GM20000 (cell line): ENCODE measurements around the gene EXOC1.

ENCODE experiments used
- DNase-seq: peaks from one replicate; pipeline ENCODE4 v3.0.0; 2012; ENCODE audit warnings: low spot score
- TF ChIP-seq, protein P1 (sequence below): IDR thresholded peaks from 2 replicates; pipeline ENCODE4 v1.5.1; 2012; ENCODE audit warnings: mild to moderate bottlenecking, control low read depth; ENCODE audit errors: extremely low read depth, missing control alignments

The EXOC1 gene

DNA sequence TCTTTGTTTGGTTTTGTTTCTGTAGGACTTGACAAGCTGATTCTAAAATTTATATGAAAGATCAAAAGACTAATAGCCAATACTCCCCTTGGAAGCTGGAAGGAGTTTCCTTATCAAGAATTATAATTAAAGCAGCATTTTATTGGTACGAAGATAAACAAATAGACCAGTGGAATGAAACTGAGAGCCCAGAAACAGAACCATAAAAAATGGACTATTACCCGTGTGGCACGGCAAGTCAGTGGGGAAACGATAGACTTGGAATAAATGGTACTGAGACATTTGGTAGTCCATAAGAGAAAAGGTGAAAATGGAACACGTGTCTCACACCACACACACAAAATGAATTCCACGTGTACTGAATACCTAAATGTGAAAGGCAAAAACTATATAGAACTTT is 52.9 kb downstream of the EXOC1 start:
- TF ChIP-seq, protein P1, sequence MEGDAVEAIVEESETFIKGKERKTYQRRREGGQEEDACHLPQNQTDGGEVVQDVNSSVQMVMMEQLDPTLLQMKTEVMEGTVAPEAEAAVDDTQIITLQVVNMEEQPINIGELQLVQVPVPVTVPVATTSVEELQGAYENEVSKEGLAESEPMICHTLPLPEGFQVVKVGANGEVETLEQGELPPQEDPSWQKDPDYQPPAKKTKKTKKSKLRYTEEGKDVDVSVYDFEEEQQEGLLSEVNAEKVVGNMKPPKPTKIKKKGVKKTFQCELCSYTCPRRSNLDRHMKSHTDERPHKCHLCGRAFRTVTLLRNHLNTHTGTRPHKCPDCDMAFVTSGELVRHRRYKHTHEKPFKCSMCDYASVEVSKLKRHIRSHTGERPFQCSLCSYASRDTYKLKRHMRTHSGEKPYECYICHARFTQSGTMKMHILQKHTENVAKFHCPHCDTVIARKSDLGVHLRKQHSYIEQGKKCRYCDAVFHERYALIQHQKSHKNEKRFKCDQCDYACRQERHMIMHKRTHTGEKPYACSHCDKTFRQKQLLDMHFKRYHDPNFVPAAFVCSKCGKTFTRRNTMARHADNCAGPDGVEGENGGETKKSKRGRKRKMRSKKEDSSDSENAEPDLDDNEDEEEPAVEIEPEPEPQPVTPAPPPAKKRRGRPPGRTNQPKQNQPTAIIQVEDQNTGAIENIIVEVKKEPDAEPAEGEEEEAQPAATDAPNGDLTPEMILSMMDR: no peak
- DNase-seq: no peak

DNA sequence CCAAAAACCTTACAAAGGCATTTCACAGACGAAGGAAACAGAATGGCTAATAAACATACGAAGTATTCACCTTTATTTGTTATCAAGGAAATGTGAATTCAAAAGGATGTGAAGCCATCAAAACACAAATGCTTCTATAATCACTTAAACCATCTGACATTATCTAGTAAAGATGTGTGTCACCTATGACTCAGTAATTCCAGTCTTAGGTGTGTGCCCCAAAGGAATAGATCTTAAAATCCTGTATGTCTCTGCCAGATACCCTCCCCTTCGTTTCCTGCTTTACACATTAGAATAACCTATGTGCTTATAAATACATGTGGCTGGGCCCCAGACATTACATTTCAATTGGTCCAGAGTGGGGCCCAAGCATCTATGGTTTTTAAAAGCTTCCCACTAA is 53.5 kb downstream of the EXOC1 start:
- no peak for DNase-seq
- TF ChIP-seq, protein P1: no peak

DNA sequence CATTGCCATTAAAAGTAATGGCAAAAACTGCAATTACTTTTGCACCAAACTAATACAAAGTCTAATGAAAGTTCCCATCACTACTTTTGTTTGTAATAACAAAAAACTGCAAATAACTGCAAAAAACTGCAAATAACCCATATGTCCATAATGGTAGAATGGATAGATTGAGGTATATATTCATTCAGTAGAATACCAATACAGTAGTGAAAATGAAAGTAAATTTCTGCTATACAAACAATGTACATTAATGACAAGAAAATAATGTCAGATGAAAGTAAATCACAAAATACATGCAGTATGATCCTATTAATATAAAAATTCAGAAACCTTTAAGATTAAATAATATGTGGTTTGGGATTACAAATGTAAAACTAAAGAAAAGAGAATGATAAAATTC is 54.0 kb downstream of the EXOC1 start:
- TF ChIP-seq, protein P1: no peak
- no peak for DNase-seq

DNA sequence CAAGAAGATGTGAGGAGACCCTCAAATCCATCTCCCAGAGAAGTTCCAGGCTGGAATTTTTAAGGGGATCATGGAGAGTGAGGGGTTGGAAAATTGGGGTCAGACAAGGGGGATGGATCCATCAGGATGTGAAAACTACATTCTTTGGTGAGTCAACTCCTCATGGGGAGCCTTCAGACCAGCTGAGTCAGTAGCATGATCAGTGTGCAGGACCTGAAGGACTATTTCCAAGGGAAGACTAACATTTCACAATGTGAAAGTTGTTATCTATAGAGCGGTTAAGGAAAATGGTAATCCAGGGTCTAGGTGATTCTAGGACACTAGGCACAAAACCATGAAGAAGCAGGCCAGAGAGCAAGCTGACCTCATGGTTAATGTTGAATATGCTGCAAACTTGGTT is 56.7 kb downstream of the EXOC1 start:
- DNase-seq: no peak
- TF ChIP-seq, protein P1: no peak

DNA sequence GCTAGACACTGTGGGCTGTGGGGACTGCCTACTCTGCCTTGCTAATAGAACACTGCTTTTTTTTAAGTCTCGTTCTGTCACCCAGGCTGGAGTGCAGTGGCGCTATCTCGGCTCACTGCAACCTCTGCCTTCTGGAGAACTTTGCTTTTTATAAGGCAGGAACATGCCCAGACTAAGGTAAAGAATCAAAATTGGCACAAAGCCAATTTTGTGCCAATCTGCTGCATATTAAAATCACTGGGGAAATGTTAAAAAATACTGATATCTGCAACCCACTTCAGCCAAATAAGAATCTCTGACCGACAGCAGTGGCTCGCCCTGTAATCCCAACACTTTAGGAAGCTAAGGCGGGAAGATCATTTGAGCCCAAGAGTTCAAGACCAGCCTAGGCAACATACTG is 58.8 kb downstream of the EXOC1 start:
- DNase-seq: no peak
- TF ChIP-seq, protein P1: no peak

DNA sequence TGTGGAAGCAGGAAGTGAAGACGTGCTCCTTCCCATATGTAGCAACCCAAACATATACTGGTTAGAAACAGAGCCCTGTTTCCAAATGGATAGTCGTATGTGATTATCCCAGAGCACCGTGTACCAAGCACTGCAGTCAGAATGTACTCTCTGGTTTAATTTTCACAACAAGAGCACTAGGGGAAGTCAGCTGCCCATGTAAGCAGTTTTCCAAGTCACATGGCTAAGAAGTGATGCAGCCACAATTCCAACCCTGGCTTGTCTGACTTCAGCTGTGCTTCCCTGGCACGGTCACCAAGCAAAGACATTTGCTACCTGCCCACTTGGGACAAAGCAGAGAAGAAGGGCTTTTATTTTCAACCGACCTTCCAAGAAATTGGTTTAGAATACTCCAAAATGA is 67.1 kb downstream of the EXOC1 start:
- TF ChIP-seq, protein P1: no peak
- DNase-seq: no peak

DNA sequence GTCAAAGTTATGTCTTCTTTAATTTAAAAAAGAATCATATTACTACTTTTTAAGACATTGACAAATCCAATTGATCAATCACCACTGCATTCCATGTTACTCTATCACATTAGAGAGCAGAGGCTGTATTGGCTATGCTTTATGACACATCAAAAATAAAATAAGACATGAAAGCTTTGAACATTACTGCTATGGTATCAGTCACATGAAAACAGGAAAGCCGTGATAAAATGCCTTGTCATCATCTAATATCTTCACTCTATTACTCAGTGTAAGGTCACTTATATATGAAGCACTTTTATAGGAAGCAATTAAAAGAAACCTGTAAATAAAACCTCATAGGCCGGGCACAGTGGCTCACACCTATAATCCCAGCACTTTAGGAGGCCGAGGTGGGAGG is 67.6 kb downstream of the EXOC1 start:
- DNase-seq: no peak
- TF ChIP-seq, protein P1: no peak
